ENCODE measurements around the gene BAIAP2L1. TPM values are rescaled to one million over a fixed set of nuclear protein-coding genes. Genes with fewer than 3 reads are reported as not detected.

The BAIAP2L1 gene
- total and polyA plus RNA-seq, 2 donors from 2014 or later: 9.6 to 18.8 TPM

- FAIRE-seq (no peak), DNase-seq (no peak)
- peaks cover 0 to 3% (median 0%) of the 10 kb centered on the region in 3 donors for H3K4me1 ChIP-seq (ENCODE audit: control insufficient read depth in 2 of 3, insufficient read depth in 2 of 3, low read depth in 1 of 3, low read length in 3 of 3)
- no peak overlapping the region for H3K4me3 ChIP-seq (ENCODE audit: low read length in 3 of 3)
- no peaks in the 10 kb centered on the region for H3K27me3 ChIP-seq (ENCODE audit: control insufficient read depth, insufficient read depth, low read length)
- no peak overlapping the region for H3K27ac ChIP-seq (ENCODE audit: low read depth in 2 of 2, low read length in 2 of 2)
- H3K9me3 ChIP-seq (ENCODE audit: control insufficient read depth in 2 of 3, insufficient read depth in 1 of 3, low read length in 3 of 3): no peaks in the 10 kb centered on the region
- no peaks in the 10 kb centered on the region for H3K36me3 ChIP-seq (ENCODE audit: control insufficient read depth in 2 of 3, insufficient read depth in 3 of 3, low read length in 3 of 3)
- intact Hi-C loops (cut with DNase I): no loop called here
- H3K9ac ChIP-seq (ENCODE audit: low read length in 3 of 3): no peak overlapping the region
- no peak for TF ChIP-seq CTCF (IDR thresholded peaks at IDR 0.05; ENCODE audit: borderline replicate concordance, extremely low read depth, insufficient read depth)
These were observed 4.1 kb downstream of the BAIAP2L1 start for GRCh38 chr7:98396768-98397167.

GRCh38 chr7:98395951-98396350 is 4.9 kb downstream of the BAIAP2L1 start:
- no peak overlapping the region for H3K4me3 ChIP-seq (ENCODE audit: low read length in 3 of 3)
- DNase-seq (no peak), FAIRE-seq (no peak)
- H3K27me3 ChIP-seq (ENCODE audit: control insufficient read depth, insufficient read depth, low read length): no peaks in the 10 kb centered on the region
- no peaks in the 10 kb centered on the region for H3K36me3 ChIP-seq (ENCODE audit: control insufficient read depth in 2 of 3, insufficient read depth in 3 of 3, low read length in 3 of 3)
- no peak for TF ChIP-seq CTCF (IDR thresholded peaks at IDR 0.05; ENCODE audit: borderline replicate concordance, extremely low read depth, insufficient read depth)
- H3K4me1 ChIP-seq (ENCODE audit: control insufficient read depth in 2 of 3, insufficient read depth in 2 of 3, low read depth in 1 of 3, low read length in 3 of 3): no peaks in the 10 kb centered on the region
- H3K9ac ChIP-seq (ENCODE audit: low read length in 3 of 3): no peak overlapping the region
- no peaks in the 10 kb centered on the region for H3K9me3 ChIP-seq (ENCODE audit: control insufficient read depth in 2 of 3, insufficient read depth in 1 of 3, low read length in 3 of 3)
- intact Hi-C loops (cut with DNase I): no loop called here
- no peak overlapping the region for H3K27ac ChIP-seq (ENCODE audit: low read depth in 2 of 2, low read length in 2 of 2)

DNA sequence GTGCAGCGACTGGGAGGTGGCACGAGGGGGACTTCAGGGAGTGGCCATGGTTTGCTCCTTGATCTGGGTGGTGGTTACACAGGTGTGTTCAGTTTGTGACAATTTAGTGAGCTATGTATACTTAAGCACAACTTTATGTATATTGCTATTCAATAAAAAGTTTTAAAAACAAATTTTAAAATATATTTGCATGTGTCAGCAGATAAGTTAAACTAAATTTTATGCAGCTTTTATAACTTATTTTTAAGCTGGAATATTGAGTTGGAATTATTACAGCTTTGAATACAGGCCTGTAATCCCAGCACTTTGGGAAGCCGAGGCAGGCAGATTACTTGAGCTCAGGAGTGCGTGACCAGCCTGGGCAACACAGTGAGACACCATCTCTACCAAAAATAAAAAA is 5.4 kb downstream of the BAIAP2L1 start:
- no peak for DNase-seq
- H3K27ac ChIP-seq (ENCODE audit: low read depth in 2 of 2, low read length in 2 of 2): no peak overlapping the region
- H3K9ac ChIP-seq (ENCODE audit: low read length in 3 of 3): no peak overlapping the region
- intact Hi-C loops (cut with DNase I): no loop called here
- no peak overlapping the region for H3K4me3 ChIP-seq (ENCODE audit: low read length in 3 of 3)
- H3K27me3 ChIP-seq (ENCODE audit: control insufficient read depth, insufficient read depth, low read length): no peaks in the 10 kb centered on the region
- FAIRE-seq: no peak
- no peaks in the 10 kb centered on the region for H3K9me3 ChIP-seq (ENCODE audit: control insufficient read depth in 2 of 3, insufficient read depth in 1 of 3, low read length in 3 of 3)
- no peaks in the 10 kb centered on the region for H3K4me1 ChIP-seq (ENCODE audit: control insufficient read depth in 2 of 3, insufficient read depth in 2 of 3, low read depth in 1 of 3, low read length in 3 of 3)
- H3K36me3 ChIP-seq (ENCODE audit: control insufficient read depth in 2 of 3, insufficient read depth in 3 of 3, low read length in 3 of 3): no peaks in the 10 kb centered on the region
- TF ChIP-seq CTCF (IDR thresholded peaks at IDR 0.05; ENCODE audit: borderline replicate concordance, extremely low read depth, insufficient read depth): no peak

GRCh38 chr7:98394377-98394836 is 6.5 kb downstream of the BAIAP2L1 start:
- intact Hi-C loops (cut with DNase I): no loop called here
- FAIRE-seq: no peak

More at GRCh38 chr7:98394377-98394836, 6.5 kb downstream of the BAIAP2L1 start:
- Histone ChIP-seq H3K27ac (ENCODE audit: low read depth in 2 of 2, low read length in 2 of 2) (no peak overlapping the region), H3K4me1 (ENCODE audit: control insufficient read depth in 2 of 3, insufficient read depth in 2 of 3, low read depth in 1 of 3, low read length in 3 of 3) (no peaks in the 10 kb centered on the region), H3K9ac (ENCODE audit: low read length in 3 of 3) (no peak overlapping the region), H3K9me3 (ENCODE audit: control insufficient read depth in 2 of 3, insufficient read depth in 1 of 3, low read length in 3 of 3) (no peaks in the 10 kb centered on the region), H3K4me3 (ENCODE audit: low read length in 3 of 3) (no peak overlapping the region), H3K36me3 (ENCODE audit: control insufficient read depth in 2 of 3, insufficient read depth in 3 of 3, low read length in 3 of 3) (no peaks in the 10 kb centered on the region), H3K27me3 (ENCODE audit: control insufficient read depth, insufficient read depth, low read length) (no peaks in the 10 kb centered on the region)
- DNase-seq: no peak
- no peak for TF ChIP-seq CTCF (IDR thresholded peaks at IDR 0.05; ENCODE audit: borderline replicate concordance, extremely low read depth, insufficient read depth)

Measured in kidney (tissue), 14 donors.